H9 (cell line): ENCODE data around the gene CMSS1. TPM values are rescaled to one million over a fixed set of nuclear protein-coding genes. Genes with fewer than 3 reads are reported as not detected.

Source experiments
- DNase-seq: peaks from one replicate; pipeline ENCODE4 v3.0.0-alpha.2; 2017
- H2AFZ ChIP-seq: one replicate; pipeline ENCODE4 v1.6.1; 2013; ENCODE audit warnings: mild to moderate bottlenecking, low read length, control low read depth, moderate library complexity
- H2AK5ac ChIP-seq: 2 replicates; pipeline ENCODE4 v1.6.1; 2013; ENCODE audit warnings: low read length, control low read depth, mixed read lengths; ENCODE audit not compliant: insufficient read length
- H2BK120ac ChIP-seq: one replicate; pipeline ENCODE4 v1.6.1; 2013; ENCODE audit warnings: low read depth, mild to moderate bottlenecking, low read length, control low read depth, inconsistent platforms; ENCODE audit not compliant: poor library complexity, severe bottlenecking
- H2BK12ac ChIP-seq: 2 replicates; pipeline ENCODE4 v1.6.1; 2013; ENCODE audit warnings: low read length, control low read depth, mixed read lengths, low read depth; ENCODE audit not compliant: insufficient read length
- H2BK15ac ChIP-seq: 2 replicates; pipeline ENCODE4 v1.6.1; 2013; ENCODE audit warnings: low read depth, low read length, control low read depth
- H2BK20ac ChIP-seq: one replicate; pipeline ENCODE4 v1.6.1; 2013; ENCODE audit warnings: low read depth, mild to moderate bottlenecking, low read length, control low read depth, inconsistent platforms; ENCODE audit not compliant: poor library complexity, severe bottlenecking
- H2BK5ac ChIP-seq: 2 replicates; pipeline ENCODE4 v1.6.1; 2013; ENCODE audit warnings: low read length, control low read depth, mixed read lengths; ENCODE audit not compliant: insufficient read length
- H3K14ac ChIP-seq: 2 replicates; pipeline ENCODE4 v1.6.1; 2013; ENCODE audit warnings: low read length, control low read depth; ENCODE audit not compliant: insufficient read depth
- H3K18ac ChIP-seq: 2 replicates; pipeline ENCODE4 v1.6.1; 2013; ENCODE audit warnings: low read depth, mild to moderate bottlenecking, mixed read lengths, low read length, control low read depth; ENCODE audit not compliant: insufficient read length
- H3K23ac ChIP-seq: 2 replicates; pipeline ENCODE4 v1.6.1; 2013; ENCODE audit warnings: low read length, control low read depth, mixed read lengths, low read depth; ENCODE audit not compliant: insufficient read length
- H3K23me2 ChIP-seq: 2 replicates; pipeline ENCODE4 v1.6.1; 2013; ENCODE audit warnings: low read depth, mild to moderate bottlenecking, mixed read lengths, low read length, control low read depth; ENCODE audit not compliant: insufficient read length, poor library complexity, severe bottlenecking
- H3K27ac ChIP-seq: 2 replicates; pipeline ENCODE4 v1.5.1; 2013; ENCODE audit warnings: low read length, control low read depth, mixed read lengths, low read depth; ENCODE audit not compliant: insufficient read length
- H3K27me3 ChIP-seq: 2 replicates; pipeline ENCODE4 v1.6.1; 2013; ENCODE audit warnings: low read length, control low read depth, inconsistent platforms; ENCODE audit not compliant: insufficient read depth
- H3K4ac ChIP-seq: 2 replicates; pipeline ENCODE4 v1.6.1; 2013; ENCODE audit warnings: low read depth, mild to moderate bottlenecking, control low read depth, inconsistent platforms, low read length, moderate library complexity
- H3K4me1 ChIP-seq: 2 replicates; pipeline ENCODE4 v1.6.1; 2013; ENCODE audit warnings: low read length, control low read depth, inconsistent platforms; ENCODE audit not compliant: insufficient read depth
- H3K4me2 ChIP-seq: 2 replicates; pipeline ENCODE4 v1.6.1; 2013; ENCODE audit warnings: low read length, control low read depth, mixed read lengths; ENCODE audit not compliant: insufficient read length, insufficient read depth
- H3K56ac ChIP-seq: 2 replicates; pipeline ENCODE4 v1.6.1; 2013; ENCODE audit warnings: low read depth, mild to moderate bottlenecking, mixed read lengths, low read length, control low read depth; ENCODE audit not compliant: insufficient read length
- H3K79me1 ChIP-seq: 2 replicates; pipeline ENCODE4 v1.6.1; 2013; ENCODE audit warnings: low read depth, mild to moderate bottlenecking, moderate library complexity, low read length, control low read depth, inconsistent platforms; ENCODE audit not compliant: insufficient read depth, poor library complexity, severe bottlenecking
- H3K79me2 ChIP-seq: 2 replicates; pipeline ENCODE4 v1.6.1; 2013; ENCODE audit warnings: low read length, control low read depth, inconsistent platforms; ENCODE audit not compliant: insufficient read depth
- H3K9ac ChIP-seq: 2 replicates; pipeline ENCODE4 v1.6.1; 2013; ENCODE audit warnings: low read length, control low read depth, mixed read lengths; ENCODE audit not compliant: insufficient read length; ENCODE audit errors: extremely low read depth
- H3K9me3 ChIP-seq: one replicate; pipeline ENCODE4 v1.6.1; 2013; ENCODE audit warnings: low read depth, low read length, inconsistent platforms; ENCODE audit not compliant: control insufficient read depth
- H3T11ph ChIP-seq: one replicate; pipeline ENCODE4 v1.6.1; 2013; ENCODE audit warnings: mild to moderate bottlenecking, low read length, control low read depth, inconsistent platforms
- H4K20me1 ChIP-seq: one replicate; pipeline ENCODE4 v1.6.1; 2013; ENCODE audit not compliant: control insufficient read depth, insufficient read length, insufficient read depth
- H4K5ac ChIP-seq: 2 replicates; pipeline ENCODE4 v1.6.1; 2013; ENCODE audit warnings: low read depth, mild to moderate bottlenecking, mixed read lengths, low read length, control low read depth; ENCODE audit not compliant: insufficient read length
- H4K8ac ChIP-seq: replicated peaks from 2 replicates; pipeline ENCODE4 v1.6.1; 2013; ENCODE audit warnings: low read length, control low read depth, mixed read lengths, low read depth; ENCODE audit not compliant: insufficient read length
- H4K91ac ChIP-seq: 2 replicates; pipeline ENCODE4 v1.6.1; 2013; ENCODE audit warnings: low read depth, mild to moderate bottlenecking, moderate library complexity, mixed read lengths, low read length, control low read depth; ENCODE audit not compliant: insufficient read length
- H3K27ac Mint-ChIP-seq, 3 experiments: 2 replicates in 2 of 3; 3 replicates in 1 of 3; pipeline ENCODE4 v1.8.0; 2020 to 2021; ENCODE audit warnings: mixed read lengths in 3 of 3, mild to moderate bottlenecking in 1 of 3, moderate library complexity in 1 of 3
- H3K27me3 Mint-ChIP-seq: 2 replicates; pipeline ENCODE4 v1.8.0; 2021; ENCODE audit warnings: low read depth, mild to moderate bottlenecking, moderate library complexity, mixed read lengths
- H3K36me3 Mint-ChIP-seq, 3 experiments: 2 replicates in 2 of 3; 3 replicates in 1 of 3; pipeline ENCODE4 v1.8.0; 2020 to 2021; ENCODE audit warnings: low read depth in 3 of 3, mixed read lengths in 3 of 3; ENCODE audit not compliant: insufficient read depth in 1 of 3
- H3K4me1 Mint-ChIP-seq, 2 experiments: 2 replicates each; pipeline ENCODE4 v1.8.0; 2020; ENCODE audit warnings: mixed read lengths in 2 of 2
- H3K4me3 Mint-ChIP-seq, 2 experiments: 2 replicates in 1 of 2; 3 replicates in 1 of 2; pipeline ENCODE4 v1.8.0; 2020 to 2021; ENCODE audit warnings: mild to moderate bottlenecking in 2 of 2, mixed read lengths in 2 of 2, moderate library complexity in 1 of 2
- H3K9me3 Mint-ChIP-seq, 2 experiments: 2 replicates in 1 of 2; 3 replicates in 1 of 2; pipeline ENCODE4 v1.8.0; 2020; ENCODE audit warnings: mild to moderate bottlenecking in 2 of 2, mixed read lengths in 2 of 2, moderate library complexity in 1 of 2
- CTCF ChIP-seq: fragments of 200-600 bp; sonication (generic); conservative IDR thresholded peaks from 3 replicates; pipeline ENCODE4 v1.8.0; 2021; ENCODE audit warnings: antibody characterized with exemption, mild to moderate bottlenecking
- WGBS: extraction: QIAGEN DNeasy Blood & Tissue Kit; methylation state at CpG from one replicate; pipeline ENCODE4 v1.1.7; 2013; ENCODE audit warnings: missing lambda C conversion rate, low lambda C conversion rate, mixed read lengths; ENCODE audit not compliant: insufficient read length; ENCODE audit errors: extremely low coverage; 5-methylcytosine and 5-hydroxymethylcytosine counted together
- total RNA-seq: library from RNA; stranded (reverse); gene quantifications from 2 replicates; pipeline ENCODE4 v1.2.1, GENCODE V29; 2021

CMSS1 gene
- total RNA-seq, 1 experiment from 2014 or later = 61.8 TPM

- Mint-ChIP-seq H3K4me3 (no peak overlapping the region), H3K9me3 (no peaks in the 10 kb centered on the region), H3K27ac (no peak overlapping the region), H3K4me1 (peaks cover 25 to 28% of the 10 kb centered on the region in 2 experiments), H3K36me3 (peaks cover 0 to 1% (median 0%) of the 10 kb centered on the region in 3 experiments; a peak in 1 of 7 replicates), H3K27me3 (no peaks in the 10 kb centered on the region)
- Histone ChIP-seq H4K91ac (no peak overlapping the region), H2AK5ac (no peak overlapping the region), H3K79me1 (no peaks in the 10 kb centered on the region), H4K8ac (no peak overlapping the region), H2BK15ac (no peak overlapping the region), H4K5ac (no peak overlapping the region), H4K20me1 (no peaks in the 10 kb centered on the region), H3K9ac (no peak overlapping the region), H3K23ac (no peak overlapping the region), H3K23me2 (no peaks in the 10 kb centered on the region), H3K4me1 (peaks cover 3% of the 10 kb centered on the region; the same call in 1 of the 2 replicates), H3K14ac (no peak overlapping the region), H3K4ac (no peak overlapping the region), H2BK12ac (no peak overlapping the region), H2AFZ (no peak overlapping the region), H3K79me2 (0 out of 2 replicates have a peak, but pooled peaks cover 3% of the 10 kb centered on the region), H3K27me3 (no peaks in the 10 kb centered on the region), H2BK20ac (no peak overlapping the region), H3K27ac (no peak overlapping the region), H3K56ac (no peak overlapping the region), H2BK5ac (no peak overlapping the region), H3K9me3 (no peaks in the 10 kb centered on the region), H3T11ph (no peak overlapping the region), H3K4me2 (no peak overlapping the region), H3K18ac (no peak overlapping the region), H2BK120ac (no peak overlapping the region)
- no CpG with 5 or more reads among the region's 3 CpGs for WGBS
- no peak for DNase-seq
- no peak for TF ChIP-seq CTCF
Observed at GRCh38 chr3:99911433-99911832, 93.8 kb downstream of the CMSS1 start.
